HG02623 (cell line): ENCODE measurements around the gene POLE3.
"Not testable (repeated sequence)": the region's sequence is repeated elsewhere in the genome, so short reads cannot be mapped to it uniquely, and the experiment has no call there.

Experiments used
- ATAC-seq: cut with Tn5 transposase; IDR thresholded peaks from one replicate; pipeline ENCODE4 v1.9.1; 2021; ENCODE audit warnings: moderate library complexity; ENCODE audit not compliant: unreplicated experiment

POLE3 gene

DNA sequence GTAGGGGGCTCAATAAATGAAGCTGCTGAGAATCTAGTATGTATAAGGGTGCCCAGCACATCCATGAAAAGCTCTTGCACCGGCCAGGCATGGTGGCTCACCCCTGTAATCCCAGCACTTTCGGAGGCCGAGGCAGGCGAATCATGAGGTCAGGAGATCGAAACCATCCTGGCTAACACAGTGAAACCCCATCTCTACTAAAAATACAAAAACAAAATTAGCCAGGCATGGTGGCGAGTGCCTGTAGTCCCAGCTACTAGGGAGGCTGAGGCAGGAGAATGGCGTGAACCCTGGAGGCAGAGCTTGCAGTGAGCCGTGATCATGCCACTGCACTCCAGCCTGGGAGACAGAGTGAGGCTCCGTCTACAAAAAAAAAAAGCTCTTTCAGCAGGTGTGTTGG lies 4.1 kb downstream of the POLE3 start:
- not testable (repeated sequence) for ATAC-seq

- ATAC-seq: no peak
Observed at GRCh38 chr9:113403646-113404045, 6.8 kb downstream of the POLE3 start.

DNA sequence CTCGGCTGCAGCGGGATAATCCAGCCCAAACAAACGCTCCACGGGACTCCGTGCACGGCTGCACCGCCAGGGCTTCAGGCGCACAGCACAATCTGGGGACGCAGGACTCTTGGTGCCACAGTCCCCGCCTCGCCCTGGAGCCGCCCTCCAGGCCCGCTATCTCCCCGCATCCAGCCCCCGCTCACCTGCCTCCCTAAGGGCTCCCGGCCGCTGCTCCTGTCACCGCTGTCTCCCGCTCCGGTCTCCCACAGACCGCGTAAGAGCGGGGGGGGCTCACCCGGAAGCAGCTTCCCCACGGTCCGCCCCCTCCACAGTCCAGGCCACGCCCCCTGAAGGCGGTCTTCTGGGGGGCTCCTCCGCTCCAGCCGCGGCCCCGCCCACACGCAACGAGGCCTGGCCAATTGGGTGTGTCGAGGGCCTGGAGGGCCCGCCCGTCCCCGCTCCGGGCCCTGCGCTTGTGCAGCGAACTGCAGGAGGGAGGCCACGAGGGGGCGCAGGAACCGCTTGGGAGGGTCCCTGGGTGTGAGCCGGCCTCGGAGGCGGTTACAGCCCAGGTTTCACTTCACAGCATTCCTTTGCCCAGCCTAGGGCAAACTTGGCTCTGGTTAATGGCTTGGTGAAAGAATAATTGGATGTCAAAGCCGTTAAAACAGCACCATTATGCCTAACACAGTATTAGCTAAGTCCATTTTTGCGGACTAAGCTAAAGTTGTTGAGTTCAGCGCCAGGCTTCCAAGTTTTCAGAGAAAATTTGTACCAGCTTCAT lies 9.3 kb downstream of the POLE3 start, which contains the start of gene ALAD:
Gene ALAD, minus strand, starts transcription at position 258 of the 766 bp plus-strand sequence. CDS start 7,725 bp downstream, outside the sequence.
- ATAC-seq: peak; percentile 97

DNA sequence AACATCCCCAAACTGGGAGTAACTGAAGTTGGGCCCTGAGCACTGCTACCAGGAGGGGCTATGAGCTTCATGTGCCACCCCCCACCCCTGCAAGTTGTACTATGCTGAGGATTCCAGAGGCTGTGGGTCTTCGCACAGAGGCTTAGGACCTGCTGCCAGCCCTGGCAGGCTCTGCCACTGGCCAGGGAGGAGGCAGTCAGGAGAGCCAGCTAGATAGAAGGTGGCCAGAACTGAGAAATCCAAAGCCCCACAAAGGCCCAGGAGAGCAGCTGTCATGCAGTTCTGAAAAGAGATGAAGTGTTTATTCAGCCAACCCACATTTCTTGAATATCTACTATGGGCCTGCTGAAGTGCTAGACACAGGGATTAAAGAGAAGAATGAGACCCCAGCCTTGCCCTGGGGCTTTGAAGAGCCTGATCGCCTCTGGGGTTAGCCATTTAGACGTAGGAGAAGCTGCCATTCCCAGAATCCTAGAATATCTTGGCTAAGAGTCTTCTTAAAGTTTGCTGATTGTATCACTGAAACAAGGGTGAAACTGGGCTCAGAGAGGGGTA lies 10.8 kb downstream of the POLE3 start:
- ATAC-seq: no peak

DNA sequence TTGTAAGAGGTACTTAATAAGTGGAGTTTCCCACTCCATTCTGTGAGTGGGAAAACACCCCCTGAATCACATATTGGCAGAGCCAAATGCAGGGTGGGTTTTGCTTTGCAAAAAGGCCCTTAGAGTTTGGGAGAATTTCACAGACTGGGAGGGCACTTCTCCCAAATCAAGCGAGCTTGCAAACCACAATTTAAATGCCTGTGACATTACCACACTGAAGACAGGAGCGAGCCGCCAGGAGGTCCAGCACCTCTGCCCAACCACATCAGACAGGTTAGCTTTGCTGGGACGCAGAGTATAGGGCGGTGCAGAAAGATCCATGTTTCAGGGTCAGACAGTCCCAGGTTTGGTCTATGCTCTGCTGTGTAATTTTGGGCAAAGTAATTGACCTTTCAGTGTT lies 11.7 kb downstream of the POLE3 start:
- no peak for ATAC-seq

DNA sequence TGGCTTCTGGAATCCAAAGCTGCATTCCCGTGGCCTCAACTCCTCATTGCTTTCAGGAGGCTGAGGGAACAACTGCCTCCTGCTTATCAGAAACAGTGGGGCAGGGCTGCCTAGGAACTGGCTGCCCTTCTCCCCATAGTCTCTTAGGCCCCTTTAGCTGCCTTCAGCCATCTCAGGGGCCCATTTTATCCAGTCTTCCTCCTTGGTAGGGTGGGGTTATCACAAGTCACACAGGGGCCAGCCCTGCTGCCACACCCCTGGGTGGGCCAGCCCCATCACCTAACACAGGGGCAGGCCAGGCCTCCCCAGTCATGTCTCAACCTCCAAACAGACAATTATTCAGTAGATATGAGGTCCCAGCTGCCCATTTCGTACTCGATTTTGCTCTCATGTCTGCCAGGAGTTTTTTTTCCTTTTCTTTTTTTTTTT lies 13.3 kb downstream of the POLE3 start:
- no peak for ATAC-seq

GRCh38 chr9:113395000-113395861 lies 15.2 kb downstream of the POLE3 start:
- no peak for ATAC-seq

GRCh38 chr9:113393281-113393680 lies 17.2 kb downstream of the POLE3 start:
- ATAC-seq: no peak

DNA sequence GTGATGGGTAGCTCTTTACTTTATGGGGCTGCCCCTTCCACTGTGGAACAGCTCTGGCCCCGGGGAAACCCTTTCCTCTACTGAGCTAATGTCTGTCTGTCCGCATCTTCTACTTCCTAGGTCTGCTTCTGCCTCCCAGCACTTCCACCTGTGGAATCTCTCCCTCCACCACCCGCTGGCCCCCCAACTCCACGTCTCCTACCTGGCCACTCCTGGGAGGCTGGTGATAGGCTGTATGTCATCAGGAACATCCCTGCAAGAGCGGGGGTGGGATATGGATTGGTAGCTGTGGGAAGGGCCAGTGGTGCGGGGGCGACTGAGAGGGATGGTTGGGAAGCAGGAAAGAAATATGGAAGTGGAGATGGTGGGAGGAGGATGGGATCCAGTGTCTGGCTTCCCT lies 18.6 kb downstream of the POLE3 start:
- no peak for ATAC-seq

GRCh38 chr9:113390192-113390960 lies 20.1 kb downstream of the POLE3 start:
- no peak for ATAC-seq

DNA sequence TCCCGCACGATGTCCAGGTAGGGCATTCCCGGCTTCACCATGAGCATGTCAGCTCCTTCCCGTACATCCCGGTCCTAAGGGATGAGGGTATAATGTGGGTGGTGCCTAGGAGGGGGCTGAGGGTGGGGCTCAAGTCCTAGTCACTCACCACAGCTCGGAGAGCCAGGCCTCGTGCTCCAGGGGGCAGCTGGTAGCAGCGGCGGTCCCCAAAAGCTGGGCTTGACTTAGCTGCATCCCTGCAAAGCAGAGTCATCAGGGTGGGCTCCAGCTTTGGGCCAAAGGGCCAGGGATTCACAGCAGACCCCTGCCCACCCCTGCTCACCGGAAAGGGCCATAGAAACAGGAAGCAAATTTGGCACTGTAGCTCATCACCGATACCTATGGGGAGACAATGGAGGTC lies 21.0 kb downstream of the POLE3 start:
- ATAC-seq: no peak

- no peak for ATAC-seq
Observed at GRCh38 chr9:113388833-113389232, 21.6 kb downstream of the POLE3 start.

GRCh38 chr9:113387560-113388230 lies 22.8 kb downstream of the POLE3 start:
- ATAC-seq: no peak

GRCh38 chr9:113386571-113387393 lies 23.7 kb downstream of the POLE3 start:
- ATAC-seq: no peak

- no peak for ATAC-seq
Observed at GRCh38 chr9:113381909-113382411, 28.5 kb downstream of the POLE3 start.

DNA sequence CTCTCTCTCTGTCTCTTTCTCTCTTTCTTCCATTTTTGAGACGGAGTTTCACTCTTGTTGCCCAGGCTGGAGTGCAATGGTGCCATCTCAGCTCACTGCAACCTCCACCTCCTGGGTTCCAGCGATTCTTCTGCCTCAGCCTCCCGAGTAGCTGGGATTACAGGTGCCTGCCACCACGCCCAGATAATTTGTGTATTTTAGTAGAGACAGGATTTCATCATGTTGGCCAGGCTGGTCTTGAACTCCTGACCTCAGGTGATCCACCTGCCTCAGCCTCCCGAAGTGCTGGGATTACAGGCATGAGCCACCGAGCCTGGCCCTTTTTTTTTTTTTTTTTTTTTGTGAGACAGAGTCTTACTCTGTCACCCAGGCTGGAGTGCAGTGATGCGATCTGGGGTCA lies 29.0 kb downstream of the POLE3 start:
- ATAC-seq: not testable (repeated sequence)

DNA sequence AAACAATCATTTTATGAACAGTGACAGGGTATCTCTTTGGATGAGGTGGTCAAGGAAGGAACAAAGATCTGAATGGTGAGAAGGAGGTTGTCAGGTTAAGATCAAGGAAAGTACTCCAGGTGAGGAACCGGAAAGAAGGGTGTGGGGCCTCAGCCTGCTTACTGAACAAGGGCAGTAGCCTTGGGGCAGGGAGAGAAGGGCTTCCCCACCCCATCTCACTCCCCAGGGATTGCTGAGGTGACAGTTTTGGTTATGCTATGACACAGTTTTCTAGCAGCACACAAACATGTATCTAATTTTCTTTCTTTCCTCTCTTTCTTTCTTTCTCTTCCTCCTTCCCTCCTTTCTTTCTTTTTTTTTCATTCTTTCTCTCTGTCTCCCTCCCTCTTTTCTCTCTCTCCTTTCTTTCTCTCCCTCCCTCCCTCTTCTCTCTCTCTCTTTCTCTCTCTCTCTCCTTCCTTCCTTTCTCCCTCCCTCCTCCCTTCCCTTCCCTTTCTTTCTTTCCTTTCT lies 29.6 kb downstream of the POLE3 start:
- ATAC-seq: peak; percentile 44

GRCh38 chr9:113379829-113380210 lies 30.7 kb downstream of the POLE3 start:
- ATAC-seq: not testable (repeated sequence)
